Activated naive CD4-positive, alpha-beta T cell treated with anti-CD3 and anti-CD28 coated beads, Interleukin-2, amount 10 ng/mL, durations not matched to agents 7 days and 5 days (primary cell): ENCODE results near the gene NAA50.

ENCODE experiments used
- CTCF ChIA-PET: fragments of 350-600 bp; sonication (Branson Sonifier 250); formaldehyde crosslinking; loops from one replicate; lab custom pipeline; 2021; ENCODE audit warnings: antibody characterized with exemption; lab: Charles Lee
- DNase-seq: peaks from one replicate; pipeline ENCODE4 v3.0.0-alpha.2; 2020
- H3K27ac Mint-ChIP-seq: one replicate; pipeline ENCODE4 v1.8.0; 2021; ENCODE audit warnings: mild to moderate bottlenecking, moderate library complexity, mixed read lengths
- H3K27me3 Mint-ChIP-seq: one replicate; pipeline ENCODE4 v1.8.0; 2021; ENCODE audit warnings: mild to moderate bottlenecking, mixed read lengths
- H3K36me3 Mint-ChIP-seq: one replicate; pipeline ENCODE4 v1.8.0; 2021; ENCODE audit warnings: mixed read lengths
- H3K4me1 Mint-ChIP-seq: one replicate; pipeline ENCODE4 v1.8.0; 2021; ENCODE audit warnings: mixed read lengths
- H3K4me3 Mint-ChIP-seq: one replicate; pipeline ENCODE4 v1.8.0; 2021; ENCODE audit warnings: mild to moderate bottlenecking, moderate library complexity, mixed read lengths
- H3K9me3 Mint-ChIP-seq: one replicate; pipeline ENCODE4 v1.8.0; 2021; ENCODE audit warnings: mixed read lengths

NAA50 gene

GRCh38 chr3:113745756-113746547, at the start of gene NAA50:
Gene NAA50 (minus strand): TSS chr3:113746249. CDS start chr3:113745949, 300 bp downstream.
- CTCF ChIA-PET: interaction anchor here (0.6 to 3.8 kb wide), 18 partner anchors 11 to 310 kb away, joined by 3 to 50 read pairs (median 6); partner anchors contain the start of genes GRAMD1C, SPICE1 and USF3
- DNase-seq: peak; percentile 95
- peaks cover 63% of the 10 kb centered on the region for H3K4me1 Mint-ChIP-seq
- H3K27ac Mint-ChIP-seq: peak within 1 kb of the TSS; percentile 100
- peaks cover 12% of the 10 kb centered on the region for H3K36me3 Mint-ChIP-seq
- H3K9me3 Mint-ChIP-seq: no peaks in the 10 kb centered on the region
- H3K4me3 Mint-ChIP-seq: peak within 1 kb of the TSS; percentile 97
- H3K27me3 Mint-ChIP-seq: no peaks in the 10 kb centered on the region

DNA sequence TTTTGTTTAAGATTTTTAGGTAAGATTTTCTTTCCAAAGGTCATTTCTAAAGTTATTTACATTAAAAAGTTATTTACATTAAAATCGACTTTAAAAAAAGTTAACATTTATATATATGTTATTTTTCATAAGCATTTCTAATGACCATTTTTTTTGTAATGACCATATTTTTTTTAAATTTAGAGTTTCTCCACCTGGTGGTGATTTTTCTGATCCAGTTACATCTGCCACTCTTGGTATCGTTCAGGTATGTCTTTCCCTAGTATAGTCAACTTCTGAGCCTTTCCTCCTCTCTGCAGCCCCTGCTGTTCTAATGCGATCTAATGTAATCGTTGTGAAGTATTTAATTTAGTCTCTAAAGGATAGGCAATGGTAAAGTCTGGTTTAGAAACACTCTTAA, 49.6 kb upstream of the NAA50 start:
- no peaks in the 10 kb centered on the region for H3K9me3 Mint-ChIP-seq
- H3K36me3 Mint-ChIP-seq: peaks cover 13% of the 10 kb centered on the region
- no peak overlapping the region for H3K4me3 Mint-ChIP-seq
- CTCF ChIA-PET: no interaction called here
- H3K27ac Mint-ChIP-seq: no peak overlapping the region
- H3K4me1 Mint-ChIP-seq: no peaks in the 10 kb centered on the region
- H3K27me3 Mint-ChIP-seq: no peaks in the 10 kb centered on the region
- DNase-seq: no peak

DNA sequence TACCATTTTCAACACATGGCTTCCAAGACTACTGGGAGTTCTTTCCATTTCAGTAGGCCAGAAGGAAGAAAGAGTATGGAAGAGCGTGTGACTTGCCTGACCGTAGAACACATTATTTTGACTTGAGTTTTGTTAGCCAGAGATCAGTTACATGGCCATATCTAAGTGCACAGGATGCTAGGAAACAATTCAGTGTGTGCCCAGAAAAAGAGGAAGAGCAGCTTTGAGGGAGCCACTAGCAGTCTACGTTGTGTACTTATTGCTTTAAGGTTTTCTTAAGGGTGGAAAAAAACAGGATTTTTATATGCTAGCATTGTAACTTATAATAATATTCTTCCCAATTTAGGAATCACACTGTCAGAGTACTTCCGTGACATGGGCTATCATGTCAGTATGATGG, 48.5 kb upstream of the NAA50 start:
- Mint-ChIP-seq H3K9me3 (no peaks in the 10 kb centered on the region), H3K4me1 (no peaks in the 10 kb centered on the region), H3K27me3 (no peaks in the 10 kb centered on the region), H3K27ac (no peak overlapping the region), H3K36me3 (peaks cover 10% of the 10 kb centered on the region), H3K4me3 (no peak overlapping the region)
- no peak for DNase-seq
- CTCF ChIA-PET: interaction anchor here (0.8 to 1.0 kb wide), 3 partner anchors 32 to 50 kb away, joined by 3 to 4 read pairs (median 3); partner anchors contain the start of gene GRAMD1C

- no peak for DNase-seq
- no peaks in the 10 kb centered on the region for H3K27me3 Mint-ChIP-seq
- CTCF ChIA-PET: no interaction called here
- no peaks in the 10 kb centered on the region for H3K4me1 Mint-ChIP-seq
- H3K27ac Mint-ChIP-seq: no peak overlapping the region
- H3K9me3 Mint-ChIP-seq: no peaks in the 10 kb centered on the region
- peaks cover 5% of the 10 kb centered on the region for H3K36me3 Mint-ChIP-seq
- no peak overlapping the region for H3K4me3 Mint-ChIP-seq
These were observed 45.3 kb upstream of the NAA50 start for GRCh38 chr3:113791381-113791780.

DNA sequence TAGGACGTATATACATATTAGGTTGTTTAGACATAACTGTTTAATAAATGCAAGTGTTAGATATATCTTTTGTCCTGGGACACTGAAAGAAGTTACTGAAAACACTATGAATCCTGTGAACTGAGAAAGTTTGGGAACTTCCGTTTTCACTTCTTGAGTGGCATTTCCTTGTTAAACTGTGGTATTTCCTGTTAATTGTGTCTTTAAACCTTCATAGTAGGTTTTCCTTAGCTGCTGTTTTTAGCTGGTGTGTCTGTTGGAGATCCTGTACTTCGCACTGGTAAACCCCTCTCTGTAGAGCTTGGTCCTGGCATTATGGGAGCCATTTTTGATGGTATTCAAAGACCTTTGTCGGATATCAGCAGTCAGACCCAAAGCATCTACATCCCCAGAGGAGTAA, 37.9 kb upstream of the NAA50 start:
- H3K36me3 Mint-ChIP-seq: peaks cover 4% of the 10 kb centered on the region
- H3K9me3 Mint-ChIP-seq: no peaks in the 10 kb centered on the region
- no peak for DNase-seq
- CTCF ChIA-PET: interaction anchor here (0.6 to 0.7 kb wide), 2 partner anchors 18 to 39 kb away, joined by 3 read pairs; no protein-coding TSS in a partner anchor
- no peaks in the 10 kb centered on the region for H3K27me3 Mint-ChIP-seq
- H3K4me3 Mint-ChIP-seq: no peak overlapping the region
- H3K27ac Mint-ChIP-seq: peak overlapping the region; percentile 3
- H3K4me1 Mint-ChIP-seq: peaks cover 11% of the 10 kb centered on the region

DNA sequence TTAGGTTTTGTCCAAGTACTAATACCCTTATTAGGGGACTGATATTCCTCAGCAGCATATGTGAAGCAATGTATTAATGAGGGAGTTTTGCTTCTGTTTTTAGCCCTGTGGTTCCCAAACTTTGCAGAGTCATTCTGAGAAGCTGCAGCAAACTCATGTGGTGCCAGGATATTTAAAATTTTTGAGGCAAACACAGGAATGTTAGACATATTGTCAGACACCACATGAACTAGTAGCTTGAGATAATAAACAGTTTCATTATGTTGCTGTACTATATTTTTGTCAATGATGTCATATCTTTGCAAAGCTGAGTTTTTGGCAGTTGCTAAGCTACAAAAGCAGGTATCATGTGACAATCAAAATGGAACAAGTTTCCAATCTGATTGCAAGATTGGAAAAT, 37.4 kb upstream of the NAA50 start:
- Mint-ChIP-seq H3K4me3 (no peak overlapping the region), H3K27me3 (no peaks in the 10 kb centered on the region), H3K36me3 (peaks cover 4% of the 10 kb centered on the region), H3K4me1 (peaks cover 11% of the 10 kb centered on the region), H3K27ac (no peak overlapping the region), H3K9me3 (no peaks in the 10 kb centered on the region)
- no peak for DNase-seq
- CTCF ChIA-PET: interaction anchor here (0.6 to 0.7 kb wide), 2 partner anchors 18 to 39 kb away, joined by 3 read pairs; no protein-coding TSS in a partner anchor

DNA sequence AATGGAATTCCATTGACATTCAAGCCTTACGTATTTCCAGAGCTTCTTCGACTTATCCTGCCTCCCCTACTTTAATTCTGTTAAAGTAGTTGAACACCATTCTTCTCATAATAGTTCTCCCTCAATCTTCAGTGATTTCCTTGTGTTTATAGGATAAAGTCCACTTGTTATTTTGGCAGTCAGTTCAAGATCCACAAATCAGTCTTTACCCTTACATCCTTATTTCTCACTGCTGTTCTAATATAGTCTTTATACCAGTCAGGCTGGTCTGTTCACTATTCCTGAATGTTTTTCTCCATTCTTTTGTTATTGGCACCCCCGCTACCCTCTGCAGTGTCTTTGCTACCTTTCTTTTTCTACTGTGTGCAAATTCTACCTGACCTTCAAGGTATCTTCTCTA, 30.5 kb upstream of the NAA50 start:
- Mint-ChIP-seq H3K4me3 (no peak overlapping the region), H3K27ac (no peak overlapping the region), H3K4me1 (peaks cover 10% of the 10 kb centered on the region), H3K9me3 (no peaks in the 10 kb centered on the region), H3K36me3 (peaks cover 2% of the 10 kb centered on the region), H3K27me3 (no peaks in the 10 kb centered on the region)
- no peak for DNase-seq
- CTCF ChIA-PET: interaction anchor here (1.6 kb wide), 1 partner anchor 61 kb away, joined by 3 read pairs; no protein-coding TSS in a partner anchor

DNA sequence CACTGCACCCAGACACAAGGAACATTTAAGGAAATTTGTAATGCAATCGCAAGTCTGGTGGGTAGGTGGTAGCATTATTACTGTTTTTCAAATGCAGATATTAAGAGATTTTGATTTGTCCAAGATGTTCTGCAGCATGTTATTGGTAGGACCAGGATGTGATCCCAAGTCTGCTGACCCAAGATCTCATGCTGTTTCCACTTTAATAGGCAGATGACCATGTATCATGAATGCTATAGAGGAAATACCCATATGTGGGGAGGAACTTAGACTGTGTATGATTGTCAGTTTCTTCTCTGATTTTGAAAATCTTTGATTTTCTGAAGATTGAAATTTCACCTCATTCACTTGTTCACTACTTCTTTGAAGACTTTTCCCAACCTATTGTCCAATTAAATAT, 29.5 kb upstream of the NAA50 start:
- H3K4me1 Mint-ChIP-seq: peaks cover 10% of the 10 kb centered on the region
- H3K9me3 Mint-ChIP-seq: no peaks in the 10 kb centered on the region
- H3K27ac Mint-ChIP-seq: no peak overlapping the region
- no peaks in the 10 kb centered on the region for H3K27me3 Mint-ChIP-seq
- no peak for DNase-seq
- no peak overlapping the region for H3K4me3 Mint-ChIP-seq
- no peaks in the 10 kb centered on the region for H3K36me3 Mint-ChIP-seq
- CTCF ChIA-PET: no interaction called here

GRCh38 chr3:113773381-113773780, 27.3 kb upstream of the NAA50 start:
- CTCF ChIA-PET: interaction anchor here (0.8 kb wide), 1 partner anchor 32 kb away, joined by 3 read pairs; no protein-coding TSS in a partner anchor
- no peak overlapping the region for H3K27ac Mint-ChIP-seq
- H3K4me1 Mint-ChIP-seq: peaks cover 10% of the 10 kb centered on the region
- H3K27me3 Mint-ChIP-seq: no peaks in the 10 kb centered on the region
- H3K36me3 Mint-ChIP-seq: no peaks in the 10 kb centered on the region
- H3K4me3 Mint-ChIP-seq: no peak overlapping the region
- H3K9me3 Mint-ChIP-seq: no peaks in the 10 kb centered on the region
- DNase-seq: no peak

DNA sequence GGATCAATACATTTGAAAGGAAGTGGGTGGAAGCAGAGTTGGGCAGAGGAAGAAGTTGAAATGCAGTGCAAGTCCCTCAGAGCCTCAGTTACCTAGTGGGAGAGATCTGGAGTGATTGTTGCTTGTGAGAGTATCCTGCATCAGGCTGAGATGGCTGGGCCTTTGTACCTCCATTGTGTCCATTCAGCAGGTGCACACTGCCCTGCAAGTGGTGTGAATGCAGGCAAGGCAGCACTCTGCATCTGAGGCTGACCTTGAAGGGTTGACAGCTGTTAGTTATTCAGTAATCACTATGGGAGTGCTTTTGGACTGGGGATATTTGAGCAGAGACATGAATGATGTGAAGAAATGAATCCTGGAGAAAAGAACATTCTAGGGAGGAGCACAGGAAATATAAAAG, 25.9 kb upstream of the NAA50 start:
- no peak overlapping the region for H3K4me3 Mint-ChIP-seq
- no peaks in the 10 kb centered on the region for H3K9me3 Mint-ChIP-seq
- H3K4me1 Mint-ChIP-seq: peaks cover 10% of the 10 kb centered on the region
- CTCF ChIA-PET: interaction anchor here (0.6 kb wide), 1 partner anchor 106 kb away, joined by 3 read pairs; no protein-coding TSS in a partner anchor
- H3K27me3 Mint-ChIP-seq: no peaks in the 10 kb centered on the region
- DNase-seq: no peak
- no peak overlapping the region for H3K27ac Mint-ChIP-seq
- no peaks in the 10 kb centered on the region for H3K36me3 Mint-ChIP-seq

DNA sequence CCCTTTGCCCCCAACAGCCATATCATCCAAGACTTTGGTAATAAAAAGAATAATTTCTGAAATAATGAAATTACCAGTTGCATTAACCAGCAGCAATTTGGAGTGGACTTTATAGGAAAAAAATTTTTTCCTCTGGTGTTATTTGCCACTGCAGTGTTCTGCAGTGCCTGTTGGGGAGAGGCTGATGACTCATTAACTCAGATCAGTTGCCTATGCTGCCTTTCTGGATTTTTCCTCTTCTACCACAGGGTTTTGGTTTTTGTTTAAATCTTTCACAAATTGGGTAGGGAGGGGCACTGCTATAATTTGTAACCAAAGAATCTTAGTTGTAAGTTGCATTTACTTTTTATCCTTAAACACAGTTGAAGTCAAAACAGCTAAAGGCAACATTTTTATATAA, 23.5 kb upstream of the NAA50 start:
- Mint-ChIP-seq H3K9me3 (no peaks in the 10 kb centered on the region), H3K27me3 (no peaks in the 10 kb centered on the region), H3K4me1 (peaks cover 10% of the 10 kb centered on the region), H3K27ac (no peak overlapping the region), H3K36me3 (no peaks in the 10 kb centered on the region), H3K4me3 (no peak overlapping the region)
- DNase-seq: no peak
- CTCF ChIA-PET: no interaction called here

- Mint-ChIP-seq H3K36me3 (no peaks in the 10 kb centered on the region), H3K27me3 (no peaks in the 10 kb centered on the region), H3K4me3 (no peak overlapping the region), H3K9me3 (no peaks in the 10 kb centered on the region), H3K4me1 (no peaks in the 10 kb centered on the region), H3K27ac (no peak overlapping the region)
- CTCF ChIA-PET: no interaction called here
- DNase-seq: no peak
These were observed 18.6 kb upstream of the NAA50 start for GRCh38 chr3:113764698-113765097.

DNA sequence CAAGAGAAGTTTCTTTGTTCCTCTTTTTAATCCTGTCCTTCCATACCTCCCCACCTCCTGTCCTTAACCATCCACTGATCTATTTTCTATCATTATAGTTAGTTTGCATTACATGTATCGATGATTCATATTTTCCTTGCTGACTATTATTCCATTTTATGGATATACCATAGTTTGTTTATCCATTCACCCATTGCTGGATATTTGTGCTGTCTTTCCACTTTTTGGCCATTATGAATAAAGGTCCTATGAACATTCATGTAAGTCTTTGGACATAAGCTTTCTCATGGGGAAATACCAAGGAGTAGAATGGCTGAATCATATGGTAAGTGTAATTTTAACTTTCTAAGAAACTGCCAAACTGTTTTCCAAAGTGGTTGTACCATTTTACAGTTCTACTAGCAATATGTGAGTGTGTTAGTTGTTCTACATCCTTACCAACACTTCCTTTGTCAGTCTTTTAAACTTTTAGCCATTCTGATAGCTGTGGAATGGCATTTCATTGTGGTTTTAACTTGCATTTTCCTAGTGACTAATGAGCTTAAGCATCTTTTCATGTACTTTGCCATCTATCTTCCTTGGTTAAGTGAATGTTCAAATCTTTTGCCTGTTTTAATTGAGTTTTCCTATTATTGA, 12.5 kb upstream of the NAA50 start:
- Mint-ChIP-seq H3K9me3 (peaks cover 7% of the 10 kb centered on the region), H3K36me3 (peaks cover 7% of the 10 kb centered on the region), H3K4me1 (no peaks in the 10 kb centered on the region), H3K4me3 (no peak overlapping the region), H3K27ac (no peak overlapping the region), H3K27me3 (no peaks in the 10 kb centered on the region)
- no peak for DNase-seq
- CTCF ChIA-PET: no interaction called here

DNA sequence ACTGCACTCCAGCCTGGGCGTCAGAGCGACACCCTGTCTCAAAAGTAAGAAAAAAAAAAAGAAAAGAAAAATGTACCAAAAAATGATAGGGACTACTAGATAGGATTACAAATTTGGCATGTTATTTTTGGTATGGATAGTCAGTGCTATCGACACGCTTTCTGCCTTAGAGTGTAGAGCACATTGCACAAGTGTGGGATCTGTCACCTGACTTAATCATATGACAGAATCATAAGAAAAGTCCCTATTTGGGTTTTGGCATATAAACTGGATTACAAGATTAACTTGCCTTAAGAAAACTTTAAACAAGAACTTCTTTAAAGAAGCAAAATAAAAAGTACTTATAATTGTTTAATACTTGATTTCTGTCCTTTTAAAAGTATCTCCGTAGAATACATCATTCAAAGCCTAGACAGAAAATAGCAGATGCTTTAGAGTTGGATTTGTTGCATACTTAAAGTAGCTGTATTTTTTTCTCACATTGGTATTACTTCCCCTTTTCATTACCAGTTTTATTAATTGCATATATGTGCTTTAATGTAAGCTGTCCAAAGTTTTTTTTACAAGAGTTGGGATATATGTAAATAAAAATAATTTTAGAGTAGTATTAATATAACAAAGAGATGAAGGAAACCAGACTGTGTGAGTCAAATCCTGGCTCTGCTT, 8.6 kb upstream of the NAA50 start:
- Mint-ChIP-seq H3K4me1 (no peaks in the 10 kb centered on the region), H3K4me3 (no peak overlapping the region), H3K27ac (no peak overlapping the region), H3K36me3 (peaks cover 7% of the 10 kb centered on the region), H3K27me3 (no peaks in the 10 kb centered on the region), H3K9me3 (peaks cover 7% of the 10 kb centered on the region)
- CTCF ChIA-PET: no interaction called here
- DNase-seq: no peak
